Measurements from ENCODE around the gene DCAF8. TPM values are rescaled to one million over a fixed set of nuclear protein-coding genes. Genes with fewer than 3 reads are reported as not detected.

DCAF8 gene
- 247 and 266 TPM in 2 replicates for total RNA-seq
- 133 TPM for total RNA-seq (2013)
- polyA plus RNA-seq = 194 and 250 TPM in 2 replicates
- 75.3 and 98.5 TPM in 2 replicates for polyA minus RNA-seq

- Histone ChIP-seq H3K4me2 (replicated peaks; ENCODE audit: low read depth, low read length, poor library complexity, severe bottlenecking) (peak within 1 kb of the TSS; percentile 90), H3K4me3 (ENCODE audit: control extremely low read depth in 1 of 5, extremely low read depth in 1 of 5, insufficient read depth in 1 of 5, low read depth in 2 of 5, low read length in 4 of 5) (peak within 1 kb of the TSS; percentile 96 to 100 (median 99)), H3K9ac (ENCODE audit: low read length) (peak within 1 kb of the TSS; percentile 97), H3K9me3 (ENCODE audit: control extremely low read depth in 1 of 3, control insufficient read depth in 2 of 3, insufficient read depth in 1 of 3, low read length in 2 of 3) (no peaks in the 10 kb centered on the region), H3K4me1 (ENCODE audit: control insufficient read depth in 2 of 2, insufficient read depth in 2 of 2, low read length in 2 of 2) (peaks cover 20 to 22% of the 10 kb centered on the region in 2 donors), H3K79me2 (ENCODE audit: control insufficient read depth, insufficient read depth, low read length) (peaks cover 54% of the 10 kb centered on the region), H3K27ac (ENCODE audit: low read length in 2 of 2) (peak within 1 kb of the TSS; percentile 96 to 97), H3K36me3 (replicated peaks in 1 of 2; ENCODE audit: control extremely low read depth in 1 of 2, control insufficient read depth in 1 of 2, extremely low read depth in 1 of 2, insufficient read depth in 2 of 2, low read length in 1 of 2) (peaks cover 3 to 8% of the 10 kb centered on the region in 2 experiments), H2AFZ (ENCODE audit: insufficient read depth, low read depth, low read length, poor library complexity, severe bottlenecking) (peak within 1 kb of the TSS; percentile 83), H3K27me3 (replicated peaks in 1 of 4; ENCODE audit: control extremely low read depth in 1 of 4, control insufficient read depth in 3 of 4, insufficient read depth in 4 of 4, low read length in 3 of 4) (no peaks in the 10 kb centered on the region), H4K20me1 (ENCODE audit: control insufficient read depth, insufficient read depth, low read length, poor library complexity, severe bottlenecking) (no peaks in the 10 kb centered on the region)
- H3K27me3 Mint-ChIP-seq = no peaks in the 10 kb centered on the region
- intact Hi-C loops (cut with micrococcal nuclease) = loop anchor here (1.0 to 2.0 kb wide), 4 partner anchors 23 to 164 kb away; partner anchors contain the start of genes COPA, IGSF8, NCSTN and PEA15
- ChIA-PET CTCF (interaction anchor here (1.0 to 4.0 kb wide), 9 partner anchors 8 to 1120 kb away, joined by 3 to 33 read pairs (median 6); partner anchors contain the start of gene PEX19), POLR2A (interaction anchor here (0.5 to 2.7 kb wide), 8 partner anchors 10 to 164 kb away, joined by 3 to 20 read pairs (median 5); partner anchors contain the start of genes IGSF8, PEA15 and PEX19)
- WGBS (ENCODE audit: insufficient coverage) = under 1% methylated on average over 66 of the region's 67 CpGs
- TF ChIP-seq EZH2 (IDR thresholded peaks at IDR 0.05; ENCODE audit: borderline replicate concordance, insufficient read depth, low read depth, low read length, poor library complexity, severe bottlenecking) (no peak), CTCF (IDR thresholded peaks at IDR 0.05) (no peak)
- no peaks in the 10 kb centered on the region for H3K9me3 Mint-ChIP-seq (ENCODE audit: insufficient read depth)
- peaks cover 41% of the 10 kb centered on the region for H3K4me1 Mint-ChIP-seq
- H3K27ac Mint-ChIP-seq = peak within 1 kb of the TSS; percentile 92
- ATAC-seq (ENCODE audit: low read depth) = peak; percentile 92
- peak; percentile 98 for DNase-seq
- H3K4me3 Mint-ChIP-seq = peak within 1 kb of the TSS; percentile 100
Observed at GRCh38 chr1:160261893-160262794, at the start of gene DCAF8. TSS of gene DCAF8 (minus strand) at chr1:160262549. CDS start at chr1:160244008, 18,541 bp downstream.
